HepG2 (cell line): ENCODE data around the gene PRR19. TPM values are rescaled to one million over a fixed set of nuclear protein-coding genes. Genes with fewer than 3 reads are reported as not detected.

Experiments used
- BHLHE40 ChIP-seq: IDR thresholded peaks from 2 replicates; pipeline ENCODE4 v1.6.1; 2011; ENCODE audit warnings: low read length, improper control_type of control experiment
- CREM ChIP-seq, 2 experiments: sonication (generic) in 1 of 2; formaldehyde crosslinking in 1 of 2; IDR thresholded peaks; 2 replicates each; pipeline versions ENCODE4 v1.4.0 to v1.6.1; 2016 to 2020; ENCODE audit warnings: antibody characterized with exemption in 1 of 2, mild to moderate bottlenecking in 1 of 2, missing genetic modification reagents in 1 of 2
- EED ChIP-seq: sonication (generic); formaldehyde crosslinking; IDR thresholded peaks from 2 replicates; pipeline ENCODE4 v1.5.0; 2020; ENCODE audit warnings: mild to moderate bottlenecking, missing genetic modification reagents
- EP300 ChIP-seq, 3 experiments: sonication (generic) in 1 of 3; formaldehyde crosslinking in 1 of 3; IDR thresholded peaks; 2 replicates each; pipeline versions ENCODE4 v1.5.1 to v1.6.1; 2011 to 2020; ENCODE audit warnings: low read depth in 2 of 3, low read length in 2 of 3, borderline replicate concordance in 1 of 3, improper control_type of control experiment in 1 of 3, mild to moderate bottlenecking in 1 of 3, missing genetic modification reagents in 1 of 3, moderate library complexity in 1 of 3
- GTF2F1 ChIP-seq: fragments of 150-350 bp; IDR thresholded peaks from 2 replicates; pipeline ENCODE4 v1.6.1; 2014; ENCODE audit warnings: low read length
- HMGA1 ChIP-seq: sonication (generic); formaldehyde crosslinking; conservative IDR thresholded peaks from 2 replicates; pipeline ENCODE4 v1.4.0; 2020; ENCODE audit warnings: missing genetic modification reagents
- MTERF4 ChIP-seq: sonication (generic); formaldehyde crosslinking; IDR thresholded peaks from 2 replicates; pipeline ENCODE4 v1.8.0; 2023; ENCODE audit warnings: mild to moderate bottlenecking, missing genetic modification reagents
- PCBP1 ChIP-seq: fragments of 200-400 bp; formaldehyde crosslinking; IDR thresholded peaks from 2 replicates; pipeline ENCODE4 v1.6.1; 2017; ENCODE audit warnings: mild to moderate bottlenecking, low read depth, low read length, borderline replicate concordance
- PRDM15 ChIP-seq: sonication (generic); formaldehyde crosslinking; IDR thresholded peaks from 2 replicates; pipeline ENCODE4 v1.4.0; 2020; ENCODE audit warnings: missing genetic modification reagents
- SNAPC2 ChIP-seq: sonication (generic); formaldehyde crosslinking; IDR thresholded peaks from 2 replicates; pipeline ENCODE4 v1.8.1; 2022; ENCODE audit warnings: mild to moderate bottlenecking, missing genetic modification reagents
- ZNF441 ChIP-seq: sonication (generic); formaldehyde crosslinking; IDR thresholded peaks from 2 replicates; pipeline ENCODE4 v1.7.0; 2021; ENCODE audit warnings: missing genetic modification reagents, borderline replicate concordance
- ZNF572 ChIP-seq: sonication (generic); formaldehyde crosslinking; IDR thresholded peaks from 2 replicates; pipeline ENCODE4 v1.5.1; 2020; ENCODE audit warnings: mild to moderate bottlenecking, missing genetic modification reagents
- ZNF598 ChIP-seq: sonication (generic); formaldehyde crosslinking; IDR thresholded peaks from 2 replicates; pipeline ENCODE4 v1.5.1; 2020; ENCODE audit warnings: mild to moderate bottlenecking, missing genetic modification reagents, borderline replicate concordance
- ZNF670 ChIP-seq: sonication (generic); formaldehyde crosslinking; IDR thresholded peaks from 2 replicates; pipeline ENCODE4 v1.8.0; 2022; ENCODE audit warnings: mild to moderate bottlenecking, missing genetic modification reagents, borderline replicate concordance
- ZNF7 ChIP-seq: IDR thresholded peaks from 2 replicates; pipeline ENCODE4 v1.6.1; 2016; ENCODE audit warnings: missing biosample characterization, missing genetic modification reagents
- ZNF850 ChIP-seq: sonication (generic); formaldehyde crosslinking; conservative IDR thresholded peaks from 2 replicates; pipeline ENCODE4 v1.9.0; 2021; ENCODE audit warnings: mild to moderate bottlenecking, missing genetic modification reagents
- ZZZ3 ChIP-seq: sonication (generic); formaldehyde crosslinking; IDR thresholded peaks from 2 replicates; pipeline ENCODE4 v1.4.0; 2020; ENCODE audit warnings: missing genetic modification reagents, mild to moderate bottlenecking, borderline replicate concordance
- polyA plus RNA-seq, 8 experiments: library from polyadenylated mRNA; depleted of rRNA in 3 of 8; stranded (reverse) in 7 of 8; unstranded in 1 of 8; fragments of >200 nt; fragmentation: Illumina TruSeq in 4 of 8; extraction: Trizol in 4 of 8; gene quantifications; 2 replicates each; pipeline versions ENCODE4 v1.2.1 to v1.2.3, GENCODE V29; 2011 to 2016; ENCODE audit warnings: low read depth in 4 of 8, missing spikeins in 1 of 8, mixed read lengths in 1 of 8; ENCODE audit not compliant: insufficient read depth in 1 of 8
- total RNA-seq, 5 experiments: library from RNA; depleted of rRNA; stranded (reverse); fragments of >200 nt; fragmentation: Illumina TruSeq; extraction: Trizol; gene quantifications; 2 replicates each; pipeline ENCODE4 v1.2.3, GENCODE V29; 2016; ENCODE audit warnings: low read depth in 1 of 5
- TF ChIP-seq, protein P1 (sequence below): sonication (generic); formaldehyde crosslinking; IDR thresholded peaks from 2 replicates; pipeline ENCODE4 v1.4.0; 2020; ENCODE audit warnings: missing genetic modification reagents
- TF ChIP-seq, protein P2 (sequence below): sonication (generic); formaldehyde crosslinking; IDR thresholded peaks from 2 replicates; pipeline ENCODE4 v1.8.0; 2022; ENCODE audit warnings: missing genetic modification reagents, mild to moderate bottlenecking, inconsistent platforms, borderline replicate concordance
- TF ChIP-seq, protein P3 (sequence below): sonication (generic); formaldehyde crosslinking; IDR thresholded peaks from 2 replicates; pipeline ENCODE4 v1.5.0; 2020; ENCODE audit warnings: missing genetic modification reagents

The PRR19 gene
- total and polyA plus RNA-seq, 2 of the 13 experiments (the other 11 are each of a cell fraction or from before 2014, with no cell fraction given), result 0.21 to 0.33 TPM

- TF ChIP-seq EED (no peak), HMGA1 (CRISPR knock-in tag) (no peak), PRDM15 (CRISPR knock-in tag) (no peak), GTF2F1 (no peak), BHLHE40 (no peak; the same call in 1 of the 2 replicates), ZNF850 (CRISPR knock-in tag) (no peak), CREM (IDR thresholded peaks at IDR 0.05) (peak; percentile 95), CREM (CRISPR knock-in tag; IDR thresholded peaks at IDR 0.05) (no peak), ZNF670 (no peak), MTERF4 (no peak), ZNF572 (no peak), SNAPC2 (0 out of 2 replicates have a peak, but pooled peaks have one; percentile 17), ZNF598 (CRISPR knock-in tag) (no peak), ZZZ3 (no peak), ZNF7 (CRISPR knock-in tag) (no peak), PCBP1 (peak; percentile 86; the same call in 1 of the 2 replicates), EP300 (IDR thresholded peaks at IDR 0.05; ENCODE audit: low read depth in 2 of 2, low read length in 2 of 2) (no peak), EP300 (CRISPR knock-in tag; IDR thresholded peaks at IDR 0.05; ENCODE audit: borderline replicate concordance) (no peak), ZNF441 (CRISPR knock-in tag) (no peak; the same call in 1 of the 2 replicates)
- TF ChIP-seq, protein P1, sequence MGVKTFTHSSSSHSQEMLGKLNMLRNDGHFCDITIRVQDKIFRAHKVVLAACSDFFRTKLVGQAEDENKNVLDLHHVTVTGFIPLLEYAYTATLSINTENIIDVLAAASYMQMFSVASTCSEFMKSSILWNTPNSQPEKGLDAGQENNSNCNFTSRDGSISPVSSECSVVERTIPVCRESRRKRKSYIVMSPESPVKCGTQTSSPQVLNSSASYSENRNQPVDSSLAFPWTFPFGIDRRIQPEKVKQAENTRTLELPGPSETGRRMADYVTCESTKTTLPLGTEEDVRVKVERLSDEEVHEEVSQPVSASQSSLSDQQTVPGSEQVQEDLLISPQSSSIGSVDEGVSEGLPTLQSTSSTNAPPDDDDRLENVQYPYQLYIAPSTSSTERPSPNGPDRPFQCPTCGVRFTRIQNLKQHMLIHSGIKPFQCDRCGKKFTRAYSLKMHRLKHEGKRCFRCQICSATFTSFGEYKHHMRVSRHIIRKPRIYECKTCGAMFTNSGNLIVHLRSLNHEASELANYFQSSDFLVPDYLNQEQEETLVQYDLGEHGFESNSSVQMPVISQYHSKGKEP (CRISPR knock-in tag), result no peak
- TF ChIP-seq, protein P2, sequence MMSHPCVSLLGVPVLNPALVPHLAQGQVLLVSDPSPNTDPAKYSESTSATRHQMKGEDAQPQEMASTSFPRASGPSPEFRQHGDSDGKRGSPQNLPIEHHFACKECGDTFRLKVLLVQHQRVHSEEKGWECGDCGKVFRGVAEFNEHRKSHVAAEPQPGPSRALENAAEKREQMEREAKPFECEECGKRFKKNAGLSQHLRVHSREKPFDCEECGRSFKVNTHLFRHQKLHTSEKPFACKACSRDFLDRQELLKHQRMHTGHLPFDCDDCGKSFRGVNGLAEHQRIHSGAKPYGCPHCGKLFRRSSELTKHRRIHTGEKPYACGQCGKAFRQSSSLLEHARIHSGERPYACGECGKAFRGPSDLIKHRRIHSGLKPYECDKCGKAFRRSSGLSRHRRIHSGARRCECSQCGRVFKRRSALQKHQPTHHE (CRISPR knock-in tag), result no peak
- TF ChIP-seq, protein P3, sequence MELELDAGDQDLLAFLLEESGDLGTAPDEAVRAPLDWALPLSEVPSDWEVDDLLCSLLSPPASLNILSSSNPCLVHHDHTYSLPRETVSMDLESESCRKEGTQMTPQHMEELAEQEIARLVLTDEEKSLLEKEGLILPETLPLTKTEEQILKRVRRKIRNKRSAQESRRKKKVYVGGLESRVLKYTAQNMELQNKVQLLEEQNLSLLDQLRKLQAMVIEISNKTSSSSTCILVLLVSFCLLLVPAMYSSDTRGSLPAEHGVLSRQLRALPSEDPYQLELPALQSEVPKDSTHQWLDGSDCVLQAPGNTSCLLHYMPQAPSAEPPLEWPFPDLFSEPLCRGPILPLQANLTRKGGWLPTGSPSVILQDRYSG (CRISPR knock-in tag), result no peak
Observed at GRCh38 chr19:42268704-42269477, 33.0 kb upstream of the PRR19 start, which contains the start of gene CIC (continued).
